ENCODE measurements around the gene PDE4B.

GRCh38 chr1:66074147-66074546 is 281.5 kb downstream of the PDE4B start:
- TF ChIP-seq CTCF (IDR thresholded peaks at IDR 0.05; ENCODE audit: poor library complexity, severe bottlenecking) (no peak), TAF1 (IDR thresholded peaks at IDR 0.05; ENCODE audit: low read depth) (no peak), EZH2 (IDR thresholded peaks at IDR 0.05; ENCODE audit: borderline replicate concordance, insufficient read depth, low read length, poor library complexity, severe bottlenecking) (no peak), EP300 (conservative IDR thresholded peaks at IDR 0.05; ENCODE audit: poor library complexity, severe bottlenecking) (no peak), REST (IDR thresholded peaks at IDR 0.05; ENCODE audit: borderline replicate concordance) (no peak), SMC3 (conservative IDR thresholded peaks at IDR 0.05; ENCODE audit: poor library complexity) (no peak), MXI1 (conservative IDR thresholded peaks at IDR 0.05; ENCODE audit: poor library complexity, severe bottlenecking) (no peak), POLR2AphosphoS5 (IDR thresholded peaks at IDR 0.05) (no peak)

Data from neural cell (in vitro differentiated cells).